NCI-H82 (cell line): ENCODE measurements around the gene PDE7B.
"Not testable (repeated sequence)": the region's sequence is repeated elsewhere in the genome, so short reads cannot be mapped to it uniquely, and the experiment has no call there.

Source experiments
- DNase-seq: peaks from one replicate; lab custom pipeline; 2025; lab: John Stamatoyannopoulos, UW

PDE7B gene

GRCh38 chr6:135850882-135851281, 619 bp upstream of the PDE7B start:
- DNase-seq = no peak

GRCh38 chr6:135852746-135853145, 1.2 kb downstream of the PDE7B start:
- no peak for DNase-seq

GRCh38 chr6:135853227-135853626, 1.7 kb downstream of the PDE7B start:
- no peak for DNase-seq

- no peak for DNase-seq
These were observed 2.5 kb downstream of the PDE7B start for GRCh38 chr6:135853986-135854385.

- no peak for DNase-seq
These were observed 3.3 kb downstream of the PDE7B start for GRCh38 chr6:135854799-135855198.

- DNase-seq = no peak
These were observed 7.4 kb downstream of the PDE7B start for GRCh38 chr6:135858931-135859330.

GRCh38 chr6:135860361-135860760, 8.9 kb downstream of the PDE7B start:
- no peak for DNase-seq

- DNase-seq = no peak
These were observed 9.7 kb downstream of the PDE7B start for GRCh38 chr6:135861189-135861588.

- DNase-seq = not testable (repeated sequence)
These were observed 13.4 kb downstream of the PDE7B start for GRCh38 chr6:135864929-135865328.

- no peak for DNase-seq
These were observed 15.1 kb downstream of the PDE7B start for GRCh38 chr6:135866445-135867123.

GRCh38 chr6:135867332-135867731, 15.8 kb downstream of the PDE7B start:
- DNase-seq = peak; percentile 35

GRCh38 chr6:135869857-135870256, 18.4 kb downstream of the PDE7B start:
- DNase-seq = no peak

- no peak for DNase-seq
These were observed 19.2 kb downstream of the PDE7B start for GRCh38 chr6:135870722-135871121.

GRCh38 chr6:135871296-135871695, 19.8 kb downstream of the PDE7B start:
- DNase-seq = no peak

GRCh38 chr6:135871878-135872277, 20.4 kb downstream of the PDE7B start:
- no peak for DNase-seq

- no peak for DNase-seq
These were observed 23.9 kb downstream of the PDE7B start for GRCh38 chr6:135875446-135875845.

- no peak for DNase-seq
These were observed 24.6 kb downstream of the PDE7B start for GRCh38 chr6:135876058-135876457.

- no peak for DNase-seq
These were observed 26.2 kb downstream of the PDE7B start for GRCh38 chr6:135877666-135878065.

GRCh38 chr6:135880066-135880972, 28.8 kb downstream of the PDE7B start:
- DNase-seq = peak; percentile 7

- peak; percentile 79 for DNase-seq
These were observed 31.5 kb downstream of the PDE7B start for GRCh38 chr6:135883045-135883444.

- DNase-seq = no peak
These were observed 32.0 kb downstream of the PDE7B start for GRCh38 chr6:135883536-135883935.

- DNase-seq = no peak
These were observed 32.6 kb downstream of the PDE7B start for GRCh38 chr6:135884136-135884535.

- DNase-seq = no peak
These were observed 35.6 kb downstream of the PDE7B start for GRCh38 chr6:135887069-135887468.
